ENCODE measurements around the gene WDR62.

WDR62 gene

DNA sequence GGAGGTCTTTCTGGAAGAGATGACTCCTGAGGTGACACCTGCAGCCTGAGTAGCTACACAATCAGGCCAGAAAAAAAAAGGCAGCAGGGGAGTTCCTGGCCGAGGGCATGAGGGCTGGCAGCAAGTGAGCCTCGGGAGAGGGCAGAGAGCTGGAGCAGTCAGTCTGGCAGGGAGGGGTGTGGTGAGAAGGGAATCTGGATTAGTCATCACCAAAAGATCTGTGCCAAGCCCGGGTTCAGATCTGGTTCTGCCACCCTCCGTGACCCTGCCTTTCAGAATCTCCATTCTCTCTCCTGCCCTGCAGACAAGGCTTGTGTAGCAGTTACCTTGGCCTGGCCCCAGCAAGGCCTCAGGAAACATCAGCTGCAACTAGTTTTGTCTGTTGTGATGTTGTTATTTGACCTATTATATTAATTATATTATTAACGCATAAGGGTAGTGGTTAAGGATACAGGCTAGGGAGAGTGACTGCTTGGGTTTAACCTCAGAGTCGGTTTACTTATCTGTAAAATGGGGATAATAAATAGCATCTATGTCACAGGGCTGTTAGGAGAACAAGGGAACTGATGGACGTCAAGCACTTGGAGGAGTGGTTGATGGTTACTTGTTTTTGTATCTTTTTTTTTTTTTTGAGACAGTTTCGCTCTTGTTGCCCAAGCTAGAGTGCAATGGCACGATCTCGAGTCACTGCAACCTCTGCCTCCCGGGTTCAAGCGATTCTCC lies 82.4 kb downstream of the WDR62 start:
- Histone ChIP-seq H3K4me1 (peaks cover 17% of the 10 kb centered on the region), H3K27me3 (no peaks in the 10 kb centered on the region), H3K9me3 (no peaks in the 10 kb centered on the region), H3K4me2 (no peak overlapping the region), H3K27ac (no peak overlapping the region), H4K20me1 (peaks cover 10% of the 10 kb centered on the region), H3K4me3 (no peak overlapping the region), H3K36me3 (peaks cover 4% of the 10 kb centered on the region), H3K9ac (no peak overlapping the region)
- TF ChIP-seq Cebpa-rat (IDR thresholded peaks at IDR 0.05), result no peak

GRCh38 chr19:36139120-36139472 lies 84.4 kb downstream of the WDR62 start:
- H3K27me3 ChIP-seq, result no peaks in the 10 kb centered on the region
- H3K27ac ChIP-seq, result peak overlapping the region; percentile 86
- H3K4me2 ChIP-seq, result peak overlapping the region; percentile 88
- H3K4me1 ChIP-seq, result peaks cover 17% of the 10 kb centered on the region
- peaks cover 21% of the 10 kb centered on the region for H4K20me1 ChIP-seq
- H3K9ac ChIP-seq, result peak overlapping the region; percentile 89
- H3K9me3 ChIP-seq, result no peaks in the 10 kb centered on the region
- H3K36me3 ChIP-seq, result peaks cover 19% of the 10 kb centered on the region
- peak overlapping the region; percentile 84 for H3K4me3 ChIP-seq
- TF ChIP-seq Cebpa-rat (IDR thresholded peaks at IDR 0.05), result no peak

DNA sequence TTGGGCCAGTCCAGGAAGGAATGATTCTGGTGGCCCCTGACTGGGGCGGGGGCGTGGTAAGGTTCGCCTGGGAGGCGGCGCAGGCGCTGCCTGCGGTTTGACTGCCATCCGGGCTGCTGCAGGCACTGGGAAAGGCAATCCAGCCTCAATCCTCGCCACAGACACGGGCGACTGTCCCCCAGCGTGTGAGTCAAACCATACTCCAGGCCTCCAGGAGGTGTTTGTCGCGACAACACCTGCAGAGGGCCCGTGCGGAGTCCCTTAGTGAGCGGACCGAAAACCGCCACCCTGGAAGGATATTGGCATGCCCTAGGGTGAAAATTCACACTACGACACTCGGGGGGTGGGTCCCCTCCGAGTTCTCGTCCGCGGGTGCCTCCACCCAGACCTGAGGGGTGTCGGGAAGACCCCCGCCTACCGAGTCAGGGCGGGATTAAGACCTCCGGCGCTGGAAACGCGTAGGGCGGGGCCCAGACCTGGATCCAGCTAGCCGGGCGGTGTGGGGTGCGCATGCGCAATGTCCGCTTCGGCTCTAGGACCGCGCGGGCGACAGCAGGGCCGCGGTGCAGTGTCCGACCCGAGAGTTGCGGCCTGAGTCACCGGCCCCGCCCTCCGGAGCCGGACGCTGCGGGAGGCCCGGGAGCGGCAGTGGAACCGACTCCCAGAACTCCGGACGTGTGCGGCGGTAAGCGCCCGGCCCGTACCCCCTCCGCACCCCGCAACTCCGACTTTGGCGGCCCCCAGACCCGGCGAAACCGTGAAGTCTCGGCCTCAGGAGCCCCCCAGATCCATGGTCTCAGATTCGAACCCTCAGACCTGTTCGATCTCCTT lies 85.0 kb downstream of the WDR62 start, which contains the start of gene CAPNS1:
CAPNS1 (plus strand) TSS at position 594 of the 831 bp plus-strand sequence. CDS start 946 bp downstream, outside the sequence.
- H3K27ac ChIP-seq, result peak within 1 kb of the TSS; percentile 86
- peaks cover 23% of the 10 kb centered on the region for H4K20me1 ChIP-seq
- peak within 1 kb of the TSS; percentile 89 for H3K9ac ChIP-seq
- no peaks in the 10 kb centered on the region for H3K27me3 ChIP-seq
- peak within 1 kb of the TSS; percentile 88 for H3K4me2 ChIP-seq
- no peaks in the 10 kb centered on the region for H3K9me3 ChIP-seq
- H3K4me1 ChIP-seq, result peaks cover 17% of the 10 kb centered on the region
- H3K36me3 ChIP-seq, result peaks cover 25% of the 10 kb centered on the region
- no peak for TF ChIP-seq Cebpa-rat (IDR thresholded peaks at IDR 0.05)
- peak within 1 kb of the TSS; percentile 84 for H3K4me3 ChIP-seq

GRCh38 chr19:36140304-36141038 lies 85.8 kb downstream of the WDR62 start:
- no peak for TF ChIP-seq Cebpa-rat (IDR thresholded peaks at IDR 0.05)
- Histone ChIP-seq H3K9me3 (no peaks in the 10 kb centered on the region), H3K4me1 (peaks cover 17% of the 10 kb centered on the region), H3K27ac (peak overlapping the region; percentile 86), H4K20me1 (peaks cover 23% of the 10 kb centered on the region), H3K4me2 (peak overlapping the region; percentile 88), H3K9ac (peak overlapping the region; percentile 89), H3K27me3 (no peaks in the 10 kb centered on the region), H3K4me3 (peak overlapping the region; percentile 84), H3K36me3 (peaks cover 33% of the 10 kb centered on the region)

- Histone ChIP-seq H4K20me1 (peaks cover 23% of the 10 kb centered on the region), H3K4me2 (peak overlapping the region; percentile 88), H3K9me3 (no peaks in the 10 kb centered on the region), H3K4me1 (peaks cover 17% of the 10 kb centered on the region), H3K27me3 (no peaks in the 10 kb centered on the region), H3K27ac (no peak overlapping the region; the same call in 1 of the 2 replicates), H3K4me3 (peak overlapping the region; percentile 84), H3K9ac (peak overlapping the region; percentile 89; the same call in 1 of the 2 replicates), H3K36me3 (peaks cover 41% of the 10 kb centered on the region)
- no peak for TF ChIP-seq Cebpa-rat (IDR thresholded peaks at IDR 0.05)
Observed at GRCh38 chr19:36141039-36141927, 86.6 kb downstream of the WDR62 start.

DNA sequence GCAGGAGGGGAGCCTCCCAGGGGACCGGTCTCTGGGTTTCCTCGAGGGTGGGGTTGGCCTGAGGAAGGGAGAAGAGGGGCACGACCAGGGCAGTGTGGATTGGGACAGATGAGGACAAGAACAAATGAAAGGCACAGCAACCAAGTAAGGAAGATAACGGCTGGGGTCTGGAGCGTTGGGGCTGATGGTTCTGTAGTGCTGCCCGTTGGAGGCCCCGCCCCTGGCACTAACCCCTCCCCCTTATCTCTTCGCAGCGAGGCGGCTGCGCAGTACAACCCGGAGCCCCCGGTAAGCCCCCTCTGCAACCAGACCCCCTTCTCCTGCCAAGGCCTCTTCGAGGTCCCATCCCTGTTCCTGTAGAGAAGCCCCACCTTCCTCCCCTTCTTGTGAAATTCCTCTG lies 87.3 kb downstream of the WDR62 start:
- Histone ChIP-seq H3K9ac (no peak overlapping the region), H3K36me3 (peaks cover 49% of the 10 kb centered on the region), H3K27ac (no peak overlapping the region), H3K4me1 (peaks cover 17% of the 10 kb centered on the region), H3K27me3 (no peaks in the 10 kb centered on the region), H3K9me3 (no peaks in the 10 kb centered on the region), H3K4me3 (no peak overlapping the region), H4K20me1 (peaks cover 23% of the 10 kb centered on the region), H3K4me2 (peak overlapping the region; percentile 56)
- TF ChIP-seq Cebpa-rat (IDR thresholded peaks at IDR 0.05), result no peak

GRCh38 chr19:36142496-36142895 lies 87.8 kb downstream of the WDR62 start:
- no peaks in the 10 kb centered on the region for H3K9me3 ChIP-seq
- no peak for TF ChIP-seq Cebpa-rat (IDR thresholded peaks at IDR 0.05)
- H3K36me3 ChIP-seq, result peaks cover 53% of the 10 kb centered on the region
- peaks cover 23% of the 10 kb centered on the region for H4K20me1 ChIP-seq
- H3K4me2 ChIP-seq, result no peak overlapping the region
- no peak overlapping the region for H3K27ac ChIP-seq
- H3K4me1 ChIP-seq, result peaks cover 17% of the 10 kb centered on the region
- no peak overlapping the region for H3K9ac ChIP-seq
- no peaks in the 10 kb centered on the region for H3K27me3 ChIP-seq
- no peak overlapping the region for H3K4me3 ChIP-seq

DNA sequence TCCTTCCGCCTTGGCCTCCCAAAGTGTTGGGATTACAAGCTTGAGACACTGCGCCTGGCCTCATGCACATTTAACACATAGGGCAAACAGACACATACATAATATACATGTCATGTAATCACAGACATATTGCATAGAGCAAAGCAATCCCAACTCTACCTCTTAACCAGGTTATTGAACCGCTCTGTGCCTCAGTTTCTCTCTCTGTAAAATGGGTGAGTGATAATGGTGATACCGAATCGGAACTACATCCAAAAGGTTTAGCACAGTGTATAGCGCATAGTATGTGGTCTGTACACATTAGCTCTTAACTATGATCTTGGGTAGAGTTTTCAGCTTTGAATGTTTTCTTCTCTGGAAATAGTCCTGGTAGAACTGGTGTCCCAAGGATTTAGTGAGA lies 89.9 kb downstream of the WDR62 start:
- H3K4me2 ChIP-seq, result no peak overlapping the region
- H3K4me3 ChIP-seq, result no peak overlapping the region
- no peaks in the 10 kb centered on the region for H3K27me3 ChIP-seq
- peaks cover 28% of the 10 kb centered on the region for H4K20me1 ChIP-seq
- no peak overlapping the region for H3K27ac ChIP-seq
- no peaks in the 10 kb centered on the region for H3K9me3 ChIP-seq
- no peak overlapping the region for H3K9ac ChIP-seq
- no peak for TF ChIP-seq Cebpa-rat (IDR thresholded peaks at IDR 0.05)
- peaks cover 8% of the 10 kb centered on the region for H3K4me1 ChIP-seq
- peaks cover 75% of the 10 kb centered on the region for H3K36me3 ChIP-seq
